Left renal cortex interstitium (tissue), 4 donors: Measurements from ENCODE around the gene UGT1A8. TPM values are rescaled to one million over a fixed set of nuclear protein-coding genes. Genes with fewer than 3 reads are reported as not detected.
A peak's percentile ranks its signal among the peaks of the same experiment; 100 is the strongest.

Experiments
- DNase-seq, 4 donors: peaks; one replicate each; pipeline ENCODE4 v3.0.0-alpha.2; 2013; ENCODE audit warnings: low read depth in 4 of 4, low spot score in 2 of 4, missing footprints in 1 of 4
- polyA plus RNA-seq, 4 donors: library from polyadenylated mRNA; unstranded; fragments of 120-200 nt; gene quantifications; one replicate each; pipeline ENCODE4 v1.2.1, GENCODE V29; 2013; ENCODE audit not compliant: insufficient read length in 4 of 4

The UGT1A8 gene
- polyA plus RNA-seq, 4 donors = 0.06 TPM; not detected in 3

GRCh38 chr2:233794128-233794658, 176.8 kb downstream of the UGT1A8 start:
- DNase-seq = no peak

GRCh38 chr2:233795735-233796171, 178.3 kb downstream of the UGT1A8 start:
- no peak for DNase-seq

GRCh38 chr2:233796254-233796653, 178.8 kb downstream of the UGT1A8 start:
- no peak for DNase-seq

GRCh38 chr2:233798335-233799086, 181.1 kb downstream of the UGT1A8 start:
- DNase-seq = no peak

GRCh38 chr2:233799087-233799665, 181.7 kb downstream of the UGT1A8 start:
- no peak for DNase-seq

- DNase-seq = no peak
Measured at GRCh38 chr2:233799716-233800115, 182.3 kb downstream of the UGT1A8 start.

- DNase-seq = no peak
Measured at GRCh38 chr2:233800208-233800607, 182.8 kb downstream of the UGT1A8 start.

- no peak for DNase-seq
Measured at GRCh38 chr2:233801357-233802131, 184.1 kb downstream of the UGT1A8 start.

- DNase-seq = no peak
Measured at GRCh38 chr2:233802132-233802815, 184.8 kb downstream of the UGT1A8 start.

GRCh38 chr2:233803292-233803911, 186.0 kb downstream of the UGT1A8 start:
- DNase-seq = no peak

- no peak for DNase-seq
Measured at GRCh38 chr2:233803994-233804393, 186.6 kb downstream of the UGT1A8 start.

- no peak for DNase-seq
Measured at GRCh38 chr2:233807215-233807865, 189.9 kb downstream of the UGT1A8 start.

GRCh38 chr2:233807966-233808935, 190.8 kb downstream of the UGT1A8 start:
- DNase-seq = no peak

- no peak for DNase-seq
Measured at GRCh38 chr2:233810385-233810784, 193.0 kb downstream of the UGT1A8 start.

- no peak for DNase-seq
Measured at GRCh38 chr2:233811087-233811486, 193.7 kb downstream of the UGT1A8 start.

- no peak for DNase-seq
Measured at GRCh38 chr2:233811732-233812131, 194.3 kb downstream of the UGT1A8 start.

GRCh38 chr2:233813236-233814055, 196.0 kb downstream of the UGT1A8 start:
- DNase-seq = peak in 3 of 4 donors; percentile 35 to 50 (median 46)
